GM19023 (cell line): ENCODE results near the gene NME1.
"Not testable (repeated sequence)": the region's sequence is repeated elsewhere in the genome, so short reads cannot be mapped to it uniquely, and the experiment has no call there.

Experiments
- ATAC-seq: cut with Tn5 transposase; IDR thresholded peaks from one replicate; pipeline ENCODE4 v1.9.1; 2021; ENCODE audit warnings: mild to moderate bottlenecking, moderate library complexity; ENCODE audit not compliant: unreplicated experiment

NME1 gene

DNA sequence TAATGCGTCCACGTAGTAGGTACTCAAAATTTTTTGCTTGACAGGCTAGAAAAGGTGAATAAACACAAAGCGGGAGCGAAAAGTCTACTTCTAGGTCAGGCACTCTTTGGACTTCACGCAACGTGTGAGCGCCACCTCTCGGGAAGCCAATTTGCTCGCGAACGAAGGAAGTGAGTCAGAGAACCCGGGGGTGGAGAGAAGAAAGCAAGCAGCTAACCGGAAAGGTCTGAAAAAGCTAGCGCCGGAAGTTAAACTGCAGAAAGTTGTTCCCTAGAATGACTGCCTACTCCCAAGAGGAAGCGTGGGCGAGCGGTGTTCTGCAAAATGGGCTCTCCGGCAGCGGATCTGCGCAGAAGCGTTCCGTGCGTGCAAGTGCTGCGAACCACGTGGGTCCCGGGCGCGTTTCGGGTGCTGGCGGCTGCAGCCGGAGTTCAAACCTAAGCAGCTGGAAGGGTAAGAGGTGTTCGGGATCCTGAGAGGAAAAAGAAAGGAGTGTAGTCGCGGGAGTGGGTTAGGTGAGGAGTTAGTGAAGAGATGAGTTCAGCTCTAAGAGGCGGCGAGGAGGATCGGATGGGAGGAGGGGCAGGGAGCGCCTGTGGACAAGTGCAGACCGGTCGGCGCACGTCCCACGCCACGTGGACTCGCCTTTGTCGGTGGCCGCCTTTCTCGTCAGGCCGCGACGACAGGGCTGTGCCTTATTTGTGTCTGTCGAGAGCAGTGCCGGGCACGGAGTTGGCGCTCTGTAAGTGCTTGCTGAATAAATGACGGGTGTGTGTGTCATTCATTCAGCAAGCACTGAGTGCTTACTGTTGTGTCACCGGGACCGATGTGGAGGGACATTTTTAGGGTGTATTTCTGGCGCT, at the start of gene NME1:
TSS of gene NME1 (plus strand) at position 350 of the 863 bp plus-strand sequence. CDS start 2,096 bp downstream, outside the sequence.
- ATAC-seq: peak; percentile 84

DNA sequence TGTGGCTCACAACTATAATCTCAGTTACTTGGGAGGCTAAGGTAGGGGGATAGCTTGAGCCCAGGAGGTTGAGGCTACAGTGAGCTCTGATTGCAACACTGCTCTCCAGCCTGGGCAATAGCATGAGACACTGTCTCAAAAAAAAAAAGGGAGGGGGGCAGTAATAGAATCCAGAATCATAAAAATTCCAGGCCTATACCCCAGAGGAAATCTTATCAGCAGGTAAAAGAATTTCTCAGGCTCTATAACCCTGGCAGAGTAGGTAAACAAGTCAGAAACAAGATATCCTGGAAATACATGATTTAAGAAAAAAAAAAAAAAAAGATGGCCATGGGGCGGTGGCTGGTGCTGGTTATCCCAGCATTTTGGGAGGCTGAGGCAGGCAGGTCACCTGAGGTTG, 45.6 kb upstream of the NME1 start:
- no peak for ATAC-seq

DNA sequence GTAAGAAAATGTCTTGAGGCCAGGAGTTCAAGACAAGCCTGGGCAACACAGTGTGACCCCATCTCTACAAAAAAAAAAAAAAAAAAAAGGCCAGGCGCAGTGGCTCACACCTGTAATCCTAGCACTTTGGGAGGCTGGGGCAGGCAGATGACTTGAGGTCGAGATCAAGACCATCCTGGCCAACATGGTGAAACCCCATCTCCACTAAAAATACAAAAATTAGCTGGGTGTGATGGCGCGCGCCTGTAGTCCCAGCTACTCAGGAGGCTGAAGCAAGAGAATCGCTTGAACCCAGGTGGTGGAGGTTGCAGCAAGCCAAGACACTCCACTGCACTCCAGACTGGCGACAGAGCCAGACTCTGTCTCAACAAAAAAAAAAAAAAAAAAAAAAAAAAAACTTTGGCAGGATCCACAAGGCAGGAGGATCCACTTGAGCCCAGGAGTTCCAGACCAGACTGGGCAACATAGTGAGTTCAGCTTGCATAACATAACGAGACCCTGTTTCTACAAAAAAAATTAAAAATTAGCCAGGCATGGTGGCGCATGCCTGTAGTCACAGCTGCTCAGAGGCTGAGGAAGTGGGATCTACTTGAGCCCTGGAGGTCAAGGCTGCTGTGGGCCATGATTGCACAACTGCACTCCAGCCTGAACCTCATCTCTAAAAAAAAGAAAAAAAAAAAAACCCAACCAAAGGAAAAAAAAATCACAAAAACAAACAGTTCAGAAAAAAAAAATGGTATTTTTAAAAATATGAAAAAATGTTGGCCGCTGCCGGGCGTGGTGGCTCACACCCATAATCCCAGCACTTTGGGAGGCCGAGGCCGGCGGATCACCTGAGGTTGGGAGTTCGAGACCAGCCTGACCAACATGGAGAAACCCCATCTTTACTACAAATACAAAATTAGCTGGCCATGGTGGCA, 40.8 kb upstream of the NME1 start:
- ATAC-seq: not testable (repeated sequence)

DNA sequence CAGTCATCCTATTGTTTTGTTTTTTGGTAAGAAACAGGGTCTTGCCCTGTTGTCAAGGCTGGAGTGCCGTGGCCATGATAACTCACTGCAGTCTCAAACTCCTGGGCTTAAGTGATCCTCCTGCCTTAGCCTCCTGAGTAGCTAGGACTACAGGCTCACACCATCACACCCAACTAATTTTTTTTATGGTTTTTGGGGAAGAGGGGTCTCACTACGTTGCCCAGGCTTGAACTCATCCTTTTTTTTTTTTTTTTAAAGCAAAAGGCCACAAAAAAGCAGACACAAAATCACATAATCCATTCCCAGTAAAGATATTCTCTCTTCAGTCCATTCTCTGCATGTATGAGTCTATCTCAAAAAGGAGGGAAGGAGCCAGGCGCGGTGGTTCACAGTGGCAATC, 38.2 kb upstream of the NME1 start:
- ATAC-seq: no peak

DNA sequence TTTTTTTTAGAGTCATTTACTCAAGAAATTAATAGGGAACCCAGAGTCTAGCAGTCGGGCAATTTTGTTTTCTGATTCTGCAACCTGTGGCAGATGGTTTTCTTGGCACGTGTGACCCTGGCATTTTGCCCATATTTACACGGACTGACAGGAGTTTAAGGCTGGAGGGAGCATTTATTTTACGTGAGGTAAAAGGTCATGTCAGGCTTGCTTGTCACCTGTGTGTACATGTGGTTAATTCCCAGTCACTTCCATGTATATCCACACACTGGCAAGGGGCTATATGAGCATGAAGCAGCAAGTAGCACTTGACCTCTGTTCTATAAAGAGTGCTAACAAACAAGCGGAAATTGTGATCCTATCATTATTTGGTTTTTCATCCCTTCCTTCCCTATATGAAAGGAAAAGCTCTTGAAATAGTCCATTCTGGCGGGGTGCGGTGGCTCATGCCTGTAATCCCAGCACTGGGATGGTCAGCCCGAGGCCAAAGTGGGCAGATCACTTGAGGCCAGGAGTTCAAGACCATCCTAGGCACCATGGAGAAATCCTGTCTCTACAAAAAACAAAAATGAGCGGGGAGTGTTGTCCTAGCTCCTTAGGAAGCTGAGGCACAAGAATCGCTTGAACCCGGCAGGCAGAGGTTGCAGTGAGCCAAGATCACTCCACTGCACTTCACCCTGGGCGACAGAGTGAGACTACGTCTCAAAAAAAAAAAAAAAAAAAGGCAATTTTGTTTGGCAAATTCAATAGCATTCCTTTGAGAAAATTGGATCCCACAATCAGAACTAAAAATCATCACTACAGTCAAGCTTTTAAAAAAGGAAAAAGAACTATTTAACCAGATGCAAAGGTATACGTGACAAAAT, 34.8 kb upstream of the NME1 start:
- ATAC-seq: no peak

DNA sequence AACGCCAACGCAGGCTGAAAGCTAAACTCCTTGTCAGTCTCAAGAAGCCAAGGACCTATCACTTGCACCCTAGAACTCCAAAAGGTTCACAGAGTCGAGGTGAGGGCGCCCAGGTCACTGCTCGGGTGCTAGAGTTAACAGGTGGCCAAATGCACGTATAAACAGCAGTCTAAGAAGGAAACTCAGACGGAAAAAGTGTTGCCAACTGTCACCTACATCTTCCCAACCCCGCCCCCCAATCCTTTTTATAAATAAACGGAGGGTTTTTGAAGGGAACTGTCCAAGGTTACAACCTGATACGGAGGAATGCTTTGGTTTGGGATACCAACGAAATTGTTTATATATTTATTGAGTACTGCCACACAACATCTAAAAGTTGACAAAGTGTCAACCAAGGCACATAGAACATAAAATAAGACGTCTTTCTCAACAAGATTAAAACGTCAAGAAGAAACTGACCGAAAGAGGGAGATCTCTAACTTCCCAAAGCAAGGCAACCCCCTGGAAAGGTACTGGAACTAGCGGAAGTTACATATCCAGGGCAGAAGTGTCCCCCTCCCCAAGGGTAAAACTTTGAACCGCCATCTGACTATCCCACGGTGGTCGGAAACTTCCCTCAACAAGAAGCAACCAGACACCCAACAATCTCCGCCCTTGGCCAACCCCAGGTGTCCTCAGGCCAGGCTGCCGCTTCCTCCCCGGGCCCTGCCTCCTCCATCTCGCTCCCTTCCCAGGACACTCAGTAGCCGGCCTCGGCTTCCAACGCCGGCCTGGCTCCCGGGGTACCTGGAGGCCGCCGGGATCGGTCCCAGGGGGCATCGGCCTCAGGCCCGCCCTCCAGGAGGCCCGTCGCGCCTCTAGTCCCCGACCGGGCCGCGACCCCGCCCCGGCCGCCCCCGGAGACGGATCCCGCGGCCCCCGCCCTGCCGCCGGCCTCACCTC, 33.7 kb upstream of the NME1 start:
- ATAC-seq: peak; percentile 23

DNA sequence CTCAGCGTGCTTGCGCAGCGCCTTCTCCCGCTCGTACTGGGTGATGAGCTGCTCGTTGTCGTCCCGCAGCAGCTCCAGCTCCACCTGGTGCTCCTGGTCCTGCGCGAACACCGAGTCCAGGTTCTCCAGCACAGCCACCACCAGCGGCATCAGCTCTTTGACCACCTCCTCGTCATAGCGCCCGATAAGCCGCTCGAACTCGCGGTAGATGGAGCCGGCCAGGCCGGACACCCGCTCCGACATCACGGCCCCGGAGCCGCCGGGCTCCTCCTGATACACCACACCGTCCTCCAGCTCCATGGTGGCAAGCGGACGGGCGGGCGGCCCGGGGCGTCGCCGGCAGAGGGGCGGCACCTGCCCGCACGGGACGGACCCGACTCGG, 33.0 kb upstream of the NME1 start:
- ATAC-seq: peak; percentile 33

DNA sequence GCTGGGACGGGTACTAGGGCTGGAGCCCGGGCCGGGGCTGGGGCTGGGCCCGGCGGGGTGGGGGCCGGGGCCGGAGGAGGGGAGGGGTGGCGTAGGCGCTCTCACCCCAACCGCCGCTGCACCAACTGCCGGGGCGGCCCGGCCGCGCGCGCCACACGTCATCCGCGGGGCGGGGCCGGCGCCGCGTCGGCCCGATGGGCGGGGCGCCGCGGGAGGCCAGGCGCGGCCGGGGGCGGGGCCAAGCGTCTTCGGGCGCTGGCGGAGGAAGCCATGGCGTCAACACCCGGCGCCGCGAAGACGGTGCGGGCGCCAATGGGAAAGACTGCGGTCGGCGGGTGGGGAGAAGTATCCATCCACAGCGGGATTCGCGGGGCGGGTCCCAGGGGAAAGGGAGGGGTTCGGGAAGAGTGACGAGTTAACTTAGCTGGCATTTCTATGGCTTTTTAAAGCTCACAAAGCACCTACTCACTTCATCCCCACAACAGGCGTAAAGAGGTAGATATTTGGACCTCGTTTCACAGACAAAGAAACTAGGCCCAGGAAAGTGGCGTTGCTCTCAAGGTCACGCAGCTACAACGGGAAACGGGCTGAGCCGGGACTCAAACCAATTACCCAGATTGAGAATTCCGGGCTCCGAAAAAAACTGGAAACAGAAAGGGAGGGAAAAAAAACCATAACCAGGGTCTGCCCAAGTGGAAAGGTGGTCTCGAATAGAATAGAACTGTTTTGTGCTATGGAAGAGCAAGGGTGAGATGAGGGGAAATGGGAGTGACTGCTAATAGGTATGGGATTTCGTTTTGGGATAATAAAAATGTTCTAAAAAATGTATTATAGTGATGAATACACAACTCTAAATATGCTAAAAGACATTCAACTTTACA, 32.4 kb upstream of the NME1 start, which contains the start of gene SPAG9:
TSS of gene SPAG9 (minus strand) at position 130 of the 881 bp plus-strand sequence. CDS start 212 bp downstream, outside the sequence.
- peak; percentile 80 for ATAC-seq

DNA sequence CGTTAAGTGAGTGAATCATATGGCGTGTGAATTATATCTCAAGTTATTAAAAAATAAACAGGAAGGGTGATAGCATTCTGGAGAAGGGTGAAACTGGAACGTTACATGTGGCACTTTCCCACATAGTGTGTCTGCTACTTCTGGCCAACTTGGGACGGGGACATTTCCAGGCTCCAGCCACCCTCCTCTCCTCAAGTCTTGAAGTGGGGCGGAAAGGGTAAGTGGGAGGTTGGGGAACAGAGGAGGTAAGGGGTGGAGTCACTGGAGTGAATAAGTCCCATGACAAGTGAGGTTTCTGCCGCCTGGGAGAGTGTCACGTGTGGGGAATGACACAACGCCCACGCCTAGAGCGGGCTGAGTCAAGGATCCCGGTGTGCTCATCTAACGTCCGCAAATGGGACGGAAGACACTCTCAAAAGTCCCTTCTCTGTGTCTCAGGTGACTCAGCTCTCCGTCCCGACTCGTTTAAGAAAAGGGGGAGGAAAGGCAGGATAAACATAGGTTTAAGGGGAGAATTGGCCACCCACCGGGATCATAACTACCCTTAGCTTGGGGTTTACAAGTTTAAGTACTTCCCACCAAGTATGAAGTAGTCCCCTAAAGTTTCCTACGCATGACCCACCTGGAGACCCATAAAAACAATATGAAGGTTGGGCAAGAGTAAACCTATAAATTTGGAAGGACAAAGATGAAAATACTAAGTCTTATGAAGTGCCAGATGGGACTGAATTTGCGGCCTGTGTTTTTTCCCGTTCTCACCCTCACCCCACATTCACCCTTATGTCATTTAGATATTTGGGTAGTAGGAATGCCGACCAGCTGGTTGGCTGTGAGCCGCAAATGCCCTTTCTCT, 31.5 kb upstream of the NME1 start:
- ATAC-seq: no peak

DNA sequence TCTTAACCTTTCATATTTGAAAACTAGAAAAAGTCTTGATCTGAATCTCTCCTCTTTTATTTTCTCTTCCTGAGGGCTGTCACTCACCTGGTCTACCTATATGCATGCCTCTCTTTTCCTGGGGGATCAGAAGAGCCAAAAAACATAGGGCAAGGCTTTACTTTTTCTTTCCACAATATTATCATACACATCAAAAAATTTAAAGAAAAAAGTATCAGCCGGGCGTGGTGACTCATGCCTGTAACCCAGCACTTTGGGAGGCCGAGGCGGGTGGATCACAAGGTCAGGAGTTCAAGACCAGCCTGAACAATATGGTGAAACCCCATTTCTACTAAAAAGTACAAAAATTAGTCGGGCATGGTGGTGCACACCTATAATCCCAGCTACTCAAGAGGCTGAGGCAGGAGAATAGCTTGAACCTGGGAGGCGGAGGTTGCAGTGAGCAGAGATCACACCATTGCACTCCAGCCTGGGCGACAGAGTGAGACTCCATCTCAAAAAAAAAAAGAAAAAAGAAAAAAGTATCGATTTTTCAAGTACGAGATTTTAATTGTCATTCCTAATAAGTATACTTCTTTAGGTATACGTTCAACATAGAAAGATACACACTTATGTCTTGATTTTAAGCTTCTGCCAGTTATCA, 30.8 kb upstream of the NME1 start:
- not testable (repeated sequence) for ATAC-seq

DNA sequence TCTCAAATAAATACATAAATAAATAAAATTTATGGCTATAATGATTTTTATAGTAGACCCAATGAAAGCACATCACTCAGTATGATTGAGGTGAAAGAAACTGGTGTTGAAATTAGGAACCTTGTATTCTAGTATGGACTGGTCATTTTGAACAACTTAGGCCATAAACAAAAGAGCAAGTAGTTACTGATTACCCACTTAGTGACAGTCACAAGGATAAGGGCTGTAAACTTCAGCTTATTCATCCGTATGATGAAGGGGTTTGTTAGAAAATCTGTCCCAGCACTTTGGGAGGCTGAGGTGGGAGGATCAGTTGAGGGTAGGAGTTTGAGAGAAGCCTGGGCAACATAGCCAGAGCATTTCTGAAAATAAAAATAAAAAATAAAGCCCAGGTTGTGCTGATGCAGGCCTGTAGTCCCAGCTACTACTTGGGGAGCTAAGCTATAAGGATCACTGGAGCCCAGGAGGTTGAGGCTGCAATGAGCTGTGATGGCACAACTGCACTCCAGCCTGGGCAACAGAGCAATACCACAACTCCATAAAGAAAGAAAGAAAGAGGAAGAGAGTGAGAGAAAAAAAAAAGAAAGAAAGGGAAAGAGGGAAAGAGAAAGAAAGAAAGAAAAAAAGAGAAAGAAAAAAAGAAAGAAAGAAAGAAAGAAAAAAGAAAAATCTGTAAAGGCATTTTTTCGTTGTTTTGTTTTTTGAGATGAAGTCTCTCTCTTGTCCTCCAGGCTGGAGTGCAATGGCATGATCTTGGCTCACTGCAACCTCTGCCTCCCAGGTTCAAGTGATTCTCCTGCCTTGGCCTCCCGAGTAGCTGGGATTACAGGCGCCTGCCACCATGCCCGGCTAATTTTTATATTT, 28.5 kb upstream of the NME1 start:
- ATAC-seq: no peak

DNA sequence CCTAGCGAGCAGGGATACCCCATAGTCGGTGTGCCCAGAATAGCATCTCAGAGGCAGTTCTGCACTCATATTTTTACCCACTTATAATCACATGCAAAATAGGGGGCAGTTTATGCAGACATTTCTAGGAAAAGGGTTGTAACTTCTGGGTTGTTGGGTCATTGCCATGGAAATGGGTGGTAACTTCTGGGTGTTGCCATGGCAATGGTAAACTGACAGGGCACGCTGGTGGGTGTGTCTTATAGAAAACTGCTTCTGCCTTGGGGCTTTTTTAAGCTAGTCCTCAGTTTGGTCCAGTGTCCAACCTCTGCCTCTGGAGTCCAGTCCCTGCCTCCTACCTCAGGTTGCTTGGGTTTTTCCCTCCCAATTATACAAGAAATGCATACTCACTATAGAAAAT, 25.3 kb upstream of the NME1 start:
- no peak for ATAC-seq

DNA sequence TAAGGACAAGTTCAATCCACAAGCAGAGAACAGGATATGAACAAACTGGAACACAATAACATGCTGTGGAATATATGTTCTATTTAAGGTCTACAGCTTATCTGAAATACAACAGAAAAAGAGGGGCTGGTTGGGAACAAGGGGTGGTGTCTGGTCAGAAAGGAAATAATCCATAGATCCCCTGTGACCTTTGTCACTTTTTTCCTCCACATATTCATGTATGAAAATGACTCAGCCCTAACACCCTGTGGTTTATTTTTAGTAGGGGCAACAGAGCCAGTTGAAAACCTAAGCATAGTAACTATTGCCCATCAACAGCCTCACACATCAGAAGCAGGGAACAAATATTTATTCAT, 20.4 kb upstream of the NME1 start:
- no peak for ATAC-seq

DNA sequence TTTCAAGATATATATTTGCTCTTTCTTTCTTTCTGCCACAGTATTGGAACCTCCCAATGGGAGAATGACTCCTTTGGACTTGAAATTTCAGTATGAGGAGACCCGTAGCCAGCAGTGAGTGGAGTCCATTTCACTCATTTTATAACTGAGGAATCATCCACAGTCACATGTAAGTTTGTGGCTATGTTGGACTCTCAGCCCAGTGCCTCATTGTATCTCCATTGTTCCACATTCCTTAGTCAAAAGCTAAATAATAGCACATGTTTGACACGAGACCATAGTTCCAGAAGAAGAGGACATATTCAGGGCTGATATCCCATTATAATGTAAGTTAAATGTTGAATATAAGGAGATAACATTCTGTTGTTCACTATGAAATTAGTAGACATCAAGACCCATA, 20.0 kb upstream of the NME1 start:
- no peak for ATAC-seq

DNA sequence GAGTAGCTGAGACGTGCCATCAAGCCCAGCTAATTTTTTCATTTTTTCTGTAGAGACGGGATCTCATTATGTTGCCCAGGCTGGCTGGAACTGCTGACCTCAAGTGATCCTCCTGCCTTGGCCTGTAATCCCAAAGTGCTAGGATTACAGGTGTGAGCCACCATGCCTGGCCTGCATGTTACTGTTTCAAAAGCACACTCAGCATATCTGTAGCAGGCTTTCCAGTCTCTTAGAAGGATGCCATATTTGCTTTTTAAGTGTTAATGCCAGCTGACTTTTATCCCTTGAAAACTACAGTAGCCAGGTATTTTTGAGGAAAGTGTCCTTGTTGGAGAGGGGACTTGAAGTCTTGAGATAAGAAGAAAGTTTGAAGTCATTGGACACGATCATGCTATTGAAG, 17.4 kb upstream of the NME1 start:
- no peak for ATAC-seq

DNA sequence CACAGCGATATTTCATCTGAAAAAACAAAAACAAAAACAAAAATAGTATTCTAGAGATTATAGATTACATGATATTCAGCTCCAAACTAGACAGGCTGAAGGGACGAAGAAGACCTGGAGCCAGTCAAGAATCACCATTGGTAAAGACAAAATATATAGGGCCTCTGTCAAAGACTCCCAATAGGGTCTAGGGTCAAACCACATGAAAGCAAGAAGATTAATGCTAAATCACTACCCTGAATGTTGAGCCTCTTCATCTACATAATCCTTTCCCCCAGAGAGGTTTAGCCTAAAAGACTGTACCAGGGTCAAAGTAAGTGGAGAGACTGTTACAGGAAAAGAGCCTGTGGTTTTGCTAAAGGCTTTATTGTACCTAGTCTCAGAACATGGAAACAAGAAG, 10.8 kb upstream of the NME1 start:
- ATAC-seq: no peak
